Colonic mucosa (tissue), 4 donors: ENCODE data around the gene TASL. TPM values are rescaled to one million over a fixed set of nuclear protein-coding genes. Genes with fewer than 3 reads are reported as not detected.

Experiments used
- DNase-seq: peaks from one replicate; pipeline ENCODE4 v3.0.0-alpha.2; 2020
- H3K27ac ChIP-seq: fragments of 200-600 bp; one replicate; pipeline ENCODE4 v1.8.0; 2021
- H3K27me3 ChIP-seq: fragments of 200-600 bp; one replicate; pipeline ENCODE4 v1.8.0; 2021
- H3K36me3 ChIP-seq: fragments of 200-600 bp; one replicate; pipeline ENCODE4 v1.8.0; 2021
- H3K4me1 ChIP-seq: fragments of 200-600 bp; one replicate; pipeline ENCODE4 v1.8.0; 2021; ENCODE audit warnings: mild to moderate bottlenecking
- H3K4me3 ChIP-seq: fragments of 200-600 bp; one replicate; pipeline ENCODE4 v1.8.0; 2021
- H3K9ac ChIP-seq, 2 donors: one replicate each; pipeline ENCODE4 v1.7.0; 2013; ENCODE audit warnings: control low read depth in 2 of 2, low read depth in 2 of 2, low read length in 2 of 2
- H3K9me3 ChIP-seq: fragments of 200-600 bp; one replicate; pipeline ENCODE4 v1.8.0; 2021
- CTCF ChIP-seq: fragments of 200-600 bp; IDR thresholded peaks from one replicate; pipeline ENCODE4 v1.8.0; 2022; ENCODE audit warnings: antibody characterized with exemption, mild to moderate bottlenecking
- intact Hi-C: fragments of 100-400 bp; cut with DNase I; formaldehyde crosslinking; loops from one replicate; pipeline ENCODE4 v1.14.1; 2022
- total RNA-seq, 2 donors: library from RNA; stranded (reverse); fragmentation: NEBNext Ultra II Directional in 1 of 2; extraction: Animal tissue kit (Norgen Biotek cat#: 25700) in 1 of 2; gene quantifications; one replicate each; pipeline ENCODE4 v1.2.1, GENCODE V29; 2021
- donor health status: healthy.
- donor health status: DM: no; HTN: no; CAD: no.
- donor health status: DM: no; HTN: no; CAD: no.

TASL gene
- total RNA-seq, 2 donors from 2014 or later = 0.49 to 1.1 TPM

DNA sequence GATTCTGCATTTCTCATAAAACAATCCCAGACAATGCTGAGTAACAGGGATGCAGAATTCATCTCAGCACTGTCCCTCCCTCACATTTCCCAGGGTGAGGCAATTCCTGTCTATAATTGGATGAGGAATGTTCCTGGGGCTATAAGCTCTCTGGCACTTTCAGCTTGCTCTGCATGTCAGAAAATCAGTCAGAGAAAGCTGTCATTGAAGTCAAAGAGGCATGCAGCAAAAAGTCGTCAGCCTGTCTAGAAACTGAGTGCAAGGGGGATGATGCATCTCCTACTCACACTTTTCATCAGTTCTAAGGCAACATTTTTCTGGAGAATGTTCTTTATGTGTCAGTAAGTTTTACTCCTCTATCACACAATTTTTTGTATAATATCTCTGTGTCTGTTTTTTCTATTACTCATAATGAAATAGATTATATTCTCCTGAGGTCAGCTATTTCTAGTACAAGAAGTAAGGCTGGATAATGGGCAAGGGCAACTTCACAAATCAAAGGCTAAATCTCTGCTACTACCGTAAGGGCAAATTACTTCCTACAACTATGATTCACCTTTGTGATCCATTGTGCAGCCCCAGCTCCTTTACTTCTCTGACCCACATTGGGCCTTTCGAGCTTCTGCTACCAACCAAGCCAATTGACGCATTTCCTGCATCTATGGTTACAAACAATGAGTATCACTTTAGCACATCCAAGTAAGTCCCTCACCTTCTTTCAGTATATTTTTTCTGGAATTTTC is 56.0 kb downstream of the TASL start:
- Histone ChIP-seq H3K27ac (no peak overlapping the region), H3K4me1 (no peaks in the 10 kb centered on the region), H3K9me3 (no peaks in the 10 kb centered on the region), H3K4me3 (no peak overlapping the region), H3K9ac (no peak overlapping the region), H3K36me3 (no peaks in the 10 kb centered on the region), H3K27me3 (no peaks in the 10 kb centered on the region)
- no peak for DNase-seq
- intact Hi-C loops = no loop called here
- no peak for TF ChIP-seq CTCF

- no peaks in the 10 kb centered on the region for H3K27me3 ChIP-seq
- H3K4me1 ChIP-seq = no peaks in the 10 kb centered on the region
- H3K9ac ChIP-seq = no peak overlapping the region
- DNase-seq = no peak
- no peaks in the 10 kb centered on the region for H3K9me3 ChIP-seq
- no peak overlapping the region for H3K4me3 ChIP-seq
- no peak overlapping the region for H3K27ac ChIP-seq
- peak; percentile 59 for TF ChIP-seq CTCF
- intact Hi-C loops = no loop called here
- no peaks in the 10 kb centered on the region for H3K36me3 ChIP-seq
Observed at GRCh38 chrX:30513284-30513683, 64.3 kb downstream of the TASL start.

Other genes starting within 250 kb of the TASL start
- 10 to 100 TPM; 23.6 to 30.0 TPM for gene GK, start 75.7 kb upstream of the TASL start, total RNA-seq